ENCODE results near the gene TLR4.

The TLR4 gene

DNA sequence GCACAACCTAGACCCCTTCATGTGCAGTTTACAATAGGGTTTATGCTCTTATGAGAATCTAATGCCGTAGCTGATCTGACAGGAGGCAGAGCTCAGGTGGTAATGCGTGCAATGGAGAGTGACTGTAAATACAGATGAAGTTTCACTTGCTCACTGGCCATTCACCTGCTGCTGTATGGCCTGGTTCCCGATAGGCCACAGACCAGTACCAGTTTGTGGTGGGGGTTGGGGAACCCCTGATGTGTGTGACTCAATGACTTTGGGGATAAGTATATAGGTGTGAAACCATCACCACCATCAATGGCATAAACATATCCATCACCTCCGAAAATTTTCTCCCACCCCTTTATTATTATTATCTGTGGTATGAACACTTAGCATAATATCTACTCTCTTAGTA lies 42.1 kb downstream of the TLR4 start:
- DNase-seq = no peak

DNA sequence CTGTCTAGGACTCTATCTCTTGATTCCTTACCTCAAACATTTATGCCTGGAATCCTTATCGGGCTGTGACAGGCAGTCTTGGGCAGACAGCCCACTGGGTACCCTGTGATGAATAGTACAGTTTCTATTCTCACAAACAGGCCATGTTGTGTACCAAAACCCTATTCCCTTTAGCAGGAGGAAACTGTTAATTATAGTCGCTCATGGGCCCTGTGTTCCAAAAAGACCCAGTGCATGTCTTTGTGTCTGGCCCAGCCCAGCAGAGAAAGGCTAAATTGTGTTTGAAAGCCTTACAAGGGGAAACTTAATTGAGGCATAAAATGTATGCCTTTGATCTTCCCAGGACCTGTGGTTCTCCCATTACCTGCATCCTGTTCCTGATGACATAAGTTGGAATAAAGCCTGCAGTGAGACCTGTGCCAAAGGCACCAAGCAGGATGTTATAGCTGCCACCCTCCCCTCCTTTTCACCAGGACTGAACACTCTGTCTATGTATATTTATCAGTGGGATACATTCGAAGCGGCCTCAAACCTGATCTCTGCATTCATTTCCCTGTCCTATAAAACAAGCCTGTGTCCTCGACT lies 43.3 kb downstream of the TLR4 start:
- no peak for DNase-seq

DNA sequence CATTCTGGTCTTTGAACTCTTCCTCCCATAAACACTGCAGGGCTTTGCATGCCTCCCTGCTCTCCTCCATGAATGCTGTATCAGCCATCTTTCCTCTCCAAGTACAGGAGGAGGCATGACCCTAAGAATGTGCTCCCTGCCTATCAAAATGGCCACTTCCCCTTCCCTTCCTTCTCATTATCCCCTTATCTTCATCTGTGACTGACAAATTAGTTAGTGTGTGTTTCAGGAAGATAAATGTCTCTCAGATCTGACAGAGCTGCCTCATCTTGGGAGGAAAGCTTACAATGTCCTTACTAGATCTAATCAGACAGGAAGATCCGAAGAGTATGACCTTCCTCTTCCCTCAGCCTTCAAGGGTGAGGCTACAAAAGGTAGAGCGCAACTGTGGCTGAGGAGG lies 46.2 kb downstream of the TLR4 start:
- DNase-seq = no peak

DNA sequence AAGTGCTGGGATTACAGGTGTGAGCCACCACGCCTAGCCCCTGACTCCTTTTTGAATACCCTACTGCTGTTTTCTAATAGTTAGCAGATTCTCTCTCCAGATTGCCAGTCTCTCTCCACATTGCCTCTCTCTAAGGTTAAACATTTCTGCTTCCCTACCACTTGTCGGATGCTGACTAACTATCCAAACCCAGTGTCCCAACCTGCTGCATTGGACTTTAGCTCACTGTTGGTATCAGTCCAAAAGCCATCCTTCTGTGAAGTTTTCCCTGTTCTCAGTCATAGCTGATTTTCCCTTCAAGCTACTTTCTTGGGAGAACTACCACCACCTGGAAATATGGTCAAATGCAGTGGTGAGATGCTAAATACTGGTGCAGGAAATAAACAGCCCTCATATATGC lies 48.7 kb downstream of the TLR4 start:
- no peak for DNase-seq

DNA sequence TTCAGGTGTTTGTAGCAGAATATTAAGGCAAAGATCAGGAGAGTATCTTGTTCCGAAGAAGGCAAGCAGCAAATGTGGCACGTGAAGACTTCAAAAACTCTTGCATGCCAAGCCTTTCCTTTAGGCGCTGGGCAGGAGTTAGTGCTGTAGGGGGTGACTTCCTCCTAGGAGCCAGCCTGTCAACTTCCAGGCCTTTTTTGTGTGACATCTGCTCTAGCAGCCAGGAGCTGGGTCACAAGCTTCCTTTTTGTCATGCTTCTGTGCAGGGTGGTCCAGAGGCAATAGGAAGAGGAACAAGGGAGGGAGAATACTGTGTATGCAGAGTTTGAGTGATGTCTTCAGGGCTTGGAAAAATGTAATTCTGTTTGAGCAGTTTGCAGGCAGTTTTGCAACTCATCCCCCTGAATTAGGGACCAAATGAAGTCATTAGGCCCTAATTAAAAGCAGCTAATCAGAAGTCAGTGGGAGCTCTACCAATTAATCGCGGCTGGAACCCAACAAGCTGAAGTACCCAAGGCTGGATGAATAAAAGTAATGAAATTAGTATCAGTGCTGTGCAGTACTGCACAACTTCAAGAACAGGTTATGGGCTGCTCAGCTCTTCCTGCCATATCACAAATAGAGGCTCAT lies 53.5 kb downstream of the TLR4 start:
- DNase-seq = no peak

DNA sequence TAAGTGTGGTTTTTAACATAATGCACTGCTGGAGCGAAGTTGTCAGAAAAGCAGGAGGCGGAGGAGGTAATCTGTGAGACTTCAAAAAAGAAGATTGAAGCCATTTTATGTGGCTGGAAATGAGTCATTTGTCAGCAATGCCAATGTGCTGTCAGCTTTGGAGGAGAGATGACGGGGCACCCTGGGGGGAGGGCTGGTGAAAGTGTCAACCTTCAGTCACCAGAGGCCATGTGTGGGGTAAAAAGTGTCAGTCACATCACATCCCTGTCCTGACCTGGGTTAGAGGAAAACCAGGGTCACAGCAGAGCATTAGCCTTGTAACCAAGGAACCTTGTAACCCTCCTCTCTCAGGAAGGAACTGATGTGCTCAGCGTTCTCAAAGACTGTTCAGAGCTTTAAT lies 59.1 kb downstream of the TLR4 start:
- no peak for DNase-seq

DNA sequence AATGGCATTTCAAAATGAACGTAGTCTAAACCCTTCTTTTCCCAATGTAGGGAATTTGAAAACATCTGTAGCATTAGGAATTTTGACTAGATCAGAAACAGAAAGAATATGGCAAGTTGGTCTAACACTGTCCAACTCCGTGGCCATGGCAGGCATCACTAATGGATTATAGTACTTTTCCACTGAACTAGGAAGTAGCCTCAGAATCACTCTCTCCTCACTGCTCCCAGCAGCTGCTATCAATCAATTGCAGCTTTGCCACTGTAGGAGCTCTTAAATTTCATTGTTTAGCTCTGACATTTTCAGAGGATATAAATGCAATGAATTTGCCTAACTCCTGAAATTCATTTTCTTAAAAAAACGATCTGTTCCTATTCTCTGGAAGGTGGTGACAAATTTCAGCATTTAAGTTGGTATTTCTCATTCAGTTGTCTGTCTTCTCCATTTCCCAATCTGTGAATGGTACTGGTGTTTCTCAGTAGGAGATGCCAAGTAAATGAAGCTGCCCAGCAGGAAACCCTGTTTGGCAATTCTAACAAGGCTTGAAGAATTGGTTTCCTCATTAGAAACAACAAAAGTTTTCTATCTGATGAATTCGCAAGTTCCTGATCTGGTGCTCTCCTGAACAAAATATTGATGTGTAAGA lies 64.7 kb downstream of the TLR4 start:
- DNase-seq = no peak

DNA sequence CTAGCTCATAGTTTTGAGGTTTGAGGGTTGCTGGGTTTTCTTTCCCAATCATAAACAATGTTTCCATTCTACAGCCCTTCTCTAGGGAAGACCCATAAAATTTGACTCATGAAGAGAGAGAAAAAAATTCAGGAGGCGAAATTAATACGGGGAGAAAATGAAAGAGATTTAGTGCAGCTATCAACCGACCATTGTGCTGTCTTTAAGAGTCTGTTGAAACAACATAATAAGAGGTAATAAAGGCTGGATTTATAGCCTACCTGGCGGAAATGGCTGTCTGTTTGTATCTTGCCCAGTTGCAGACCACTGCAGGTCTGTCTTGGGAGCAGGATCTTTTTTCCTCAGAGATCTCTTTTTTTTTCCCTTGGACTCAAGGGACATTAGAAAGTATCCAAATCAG lies 66.9 kb downstream of the TLR4 start:
- no peak for DNase-seq

DNA sequence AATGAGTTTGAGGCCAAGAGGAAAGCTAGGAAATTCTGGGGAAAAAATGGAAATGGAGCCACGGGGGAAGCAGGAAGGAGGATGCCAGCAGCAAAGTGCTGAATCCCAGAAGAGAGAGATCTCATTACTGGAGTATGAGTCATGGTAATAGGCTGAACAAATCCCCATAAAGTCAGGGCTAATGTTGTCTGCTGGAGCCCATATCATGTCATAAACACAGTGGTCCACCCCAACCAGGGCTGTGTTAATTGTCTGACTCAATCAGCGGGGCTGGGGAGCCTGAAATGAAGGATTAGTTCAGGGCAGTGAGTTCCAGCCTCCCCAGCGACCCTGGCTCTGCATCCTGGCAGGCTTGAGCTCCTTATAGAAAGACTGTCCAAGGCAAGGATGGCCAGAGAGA lies 68.8 kb downstream of the TLR4 start:
- no peak for DNase-seq

All from Kasumi-1 (cell line).